Neural progenitor cell (in vitro differentiated cells): ENCODE measurements around the gene CACHD1. TPM values are rescaled to one million over a fixed set of nuclear protein-coding genes. Genes with fewer than 3 reads are reported as not detected.

Experiments
- DNase-seq: peaks from one replicate; pipeline ENCODE4 v3.0.0-alpha.2; 2016; ENCODE audit warnings: low spot score
- H2AFZ ChIP-seq: fragments of 200-600 bp; sonication (generic); replicated peaks from 2 replicates; pipeline ENCODE4 v1.6.1; 2016; ENCODE audit warnings: antibody characterized with exemption
- H3F3A ChIP-seq: fragments of 200-600 bp; sonication (generic); 2 replicates; pipeline ENCODE4 v1.6.1; 2016; ENCODE audit warnings: antibody characterized with exemption, low read depth
- H3K27ac ChIP-seq: fragments of 200-600 bp; sonication (generic); 2 replicates; pipeline ENCODE4 v1.5.1; 2016; ENCODE audit warnings: mild to moderate bottlenecking
- H3K27me3 ChIP-seq: fragments of 200-600 bp; sonication (generic); 2 replicates; pipeline ENCODE4 v1.6.1; 2016; ENCODE audit warnings: mild to moderate bottlenecking, moderate library complexity
- H3K36me3 ChIP-seq: fragments of 200-600 bp; sonication (generic); 2 replicates; pipeline ENCODE4 v1.5.1; 2016
- H3K4me1 ChIP-seq: fragments of 200-600 bp; sonication (generic); 2 replicates; pipeline ENCODE4 v1.6.1; 2016; ENCODE audit warnings: mixed run types
- H3K4me2 ChIP-seq: fragments of 200-600 bp; sonication (generic); 2 replicates; pipeline ENCODE4 v1.6.1; 2016
- H3K4me3 ChIP-seq: fragments of 200-600 bp; sonication (generic); 2 replicates; pipeline ENCODE4 v1.5.1; 2016
- H3K79me2 ChIP-seq: fragments of 200-600 bp; sonication (generic); 2 replicates; pipeline ENCODE4 v1.6.1; 2016; ENCODE audit warnings: low read depth
- H3K9ac ChIP-seq: fragments of 200-600 bp; sonication (generic); 2 replicates; pipeline ENCODE4 v1.6.1; 2016
- H3K9me3 ChIP-seq: fragments of 200-600 bp; sonication (generic); 2 replicates; pipeline ENCODE4 v1.5.1; 2016; ENCODE audit warnings: low read depth
- H4K20me1 ChIP-seq: fragments of 200-600 bp; sonication (generic); 2 replicates; pipeline ENCODE4 v1.6.1; 2016; ENCODE audit warnings: low read depth
- H3K27ac Mint-ChIP-seq: 3 replicates; pipeline ENCODE4 v1.8.0; 2021; ENCODE audit warnings: mixed read lengths
- H3K27me3 Mint-ChIP-seq: 2 replicates; pipeline ENCODE4 v1.8.0; 2022; ENCODE audit warnings: low read depth, mild to moderate bottlenecking, inconsistent platforms, moderate library complexity, mixed read lengths; ENCODE audit not compliant: insufficient read depth
- H3K36me3 Mint-ChIP-seq: 3 replicates; pipeline ENCODE4 v1.8.0; 2021; ENCODE audit warnings: mixed read lengths
- H3K4me1 Mint-ChIP-seq: 3 replicates; pipeline ENCODE4 v1.8.0; 2021; ENCODE audit warnings: mixed read lengths
- H3K4me3 Mint-ChIP-seq: 3 replicates; pipeline ENCODE4 v1.8.0; 2021; ENCODE audit warnings: mild to moderate bottlenecking, moderate library complexity, mixed read lengths
- H3K9me3 Mint-ChIP-seq: 3 replicates; pipeline ENCODE4 v1.8.0; 2020; ENCODE audit warnings: mixed read lengths
- CTCF ChIP-seq: fragments of 200-600 bp; sonication (generic); IDR thresholded peaks from 2 replicates; pipeline ENCODE4 v1.5.1; 2017; ENCODE audit warnings: antibody characterized with exemption, mild to moderate bottlenecking
- EZH2 ChIP-seq: fragments of 200-600 bp; sonication (generic); IDR thresholded peaks from 2 replicates; pipeline ENCODE4 v1.6.1; 2017; ENCODE audit warnings: antibody characterized with exemption, mild to moderate bottlenecking, moderate library complexity
- EZH2phosphoT487 ChIP-seq: fragments of 200-600 bp; sonication (generic); IDR thresholded peaks from 2 replicates; pipeline ENCODE4 v1.6.1; 2017; ENCODE audit warnings: antibody characterized with exemption
- total RNA-seq: library from RNA; depleted of rRNA; stranded (reverse); fragments of >200 nt; gene quantifications from 2 replicates; pipeline ENCODE4 v1.2.3, GENCODE V29; 2015; ENCODE audit warnings: low replicate concordance

The CACHD1 gene
- total RNA-seq, 1 donor from 2014 or later, result 61.0 TPM

DNA sequence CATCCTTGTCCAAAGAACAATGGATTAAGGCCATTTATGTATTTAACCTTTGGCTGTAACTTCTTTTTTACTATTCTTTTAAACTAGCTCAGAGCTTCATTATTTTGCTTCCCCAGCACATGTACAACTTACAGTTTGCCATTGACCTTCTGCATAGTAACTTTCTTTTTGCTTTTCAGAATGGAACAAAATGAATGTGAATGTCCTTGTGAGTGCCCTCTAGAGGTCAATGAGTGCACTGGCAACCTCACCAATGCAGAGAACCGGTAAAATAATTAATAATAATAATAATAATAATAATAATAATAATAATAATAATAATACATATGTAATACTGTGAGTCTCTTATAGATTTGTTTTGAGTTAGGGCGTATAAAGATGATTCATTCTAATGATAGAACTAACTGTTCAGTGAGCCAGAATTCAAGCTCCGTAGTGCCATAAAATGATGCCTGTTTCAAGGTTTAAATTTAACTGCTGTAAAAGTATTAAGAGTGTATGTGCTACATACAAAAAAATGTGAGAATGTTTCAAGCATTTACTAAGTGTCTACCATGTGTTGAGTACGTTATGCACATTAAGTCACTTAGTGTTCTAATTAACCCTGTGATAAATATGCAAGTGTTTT lies 205.9 kb downstream of the CACHD1 start:
- peaks cover 4% of the 10 kb centered on the region for H3K36me3 ChIP-seq
- H3K36me3 Mint-ChIP-seq, result peaks cover 64% of the 10 kb centered on the region

DNA sequence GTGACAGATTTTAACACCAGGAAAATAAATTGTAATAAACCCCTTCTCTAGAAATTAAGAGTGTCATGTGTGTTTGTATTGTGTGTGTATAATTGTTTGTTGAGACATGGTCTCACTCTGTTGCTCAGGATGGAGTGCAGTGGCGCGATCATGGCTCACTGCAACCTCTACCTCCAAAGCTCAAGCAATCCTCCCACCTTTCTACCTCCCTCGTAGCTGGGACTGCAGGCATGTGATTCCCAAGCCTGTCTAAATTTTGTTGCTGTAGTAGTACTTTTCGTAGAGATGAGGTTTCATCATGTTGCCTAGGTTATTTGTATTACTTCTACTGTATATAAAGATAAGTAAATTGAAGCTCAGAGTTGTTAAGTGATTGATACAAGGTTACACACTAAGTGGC lies 206.5 kb downstream of the CACHD1 start:
- no peaks in the 10 kb centered on the region for H3K27me3 Mint-ChIP-seq
- H3K36me3 ChIP-seq, result peaks cover 6% of the 10 kb centered on the region
- H3K27ac Mint-ChIP-seq, result no peak overlapping the region

More for the DNA sequence above, 205.9 kb downstream of the CACHD1 start:
- no peak overlapping the region for H3K4me2 ChIP-seq
- peaks cover 4% of the 10 kb centered on the region for H4K20me1 ChIP-seq
- TF ChIP-seq EZH2phosphoT487 (no peak), EZH2 (no peak), CTCF (peak; percentile 71)
- DNase-seq, result peak; percentile 19
- H3K9ac ChIP-seq, result no peak overlapping the region
- H3F3A ChIP-seq, result peaks cover 6% of the 10 kb centered on the region
- Mint-ChIP-seq H3K4me1 (peaks cover 19% of the 10 kb centered on the region), H3K27me3 (no peaks in the 10 kb centered on the region), H3K27ac (no peak overlapping the region), H3K9me3 (no peaks in the 10 kb centered on the region), H3K4me3 (no peak overlapping the region)
- H2AFZ ChIP-seq, result no peak overlapping the region
- no peaks in the 10 kb centered on the region for H3K4me1 ChIP-seq
- H3K4me3 ChIP-seq, result no peak overlapping the region
- H3K9me3 ChIP-seq, result no peaks in the 10 kb centered on the region
- no peak overlapping the region for H3K27ac ChIP-seq
- no peaks in the 10 kb centered on the region for H3K79me2 ChIP-seq
- H3K27me3 ChIP-seq, result no peaks in the 10 kb centered on the region

DNA sequence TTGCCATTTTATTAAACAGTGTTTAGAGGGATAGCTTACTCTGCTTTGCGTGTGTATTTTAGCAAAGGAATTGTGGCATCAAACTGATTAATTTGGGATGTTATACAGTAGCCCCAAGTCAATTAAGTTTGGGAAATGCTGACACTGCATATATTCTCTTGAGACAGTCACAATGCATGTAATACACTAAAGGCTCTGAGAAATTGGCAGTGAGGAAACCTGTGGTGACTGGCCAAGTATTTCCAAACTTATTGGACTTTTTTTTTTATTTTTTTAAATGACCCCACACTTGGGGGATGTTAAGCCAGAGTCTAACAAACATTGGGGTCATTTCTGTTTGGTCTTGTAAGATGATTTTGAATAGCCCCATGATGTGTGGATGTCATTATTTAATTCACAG lies 207.6 kb downstream of the CACHD1 start:
- Histone ChIP-seq H2AFZ (no peak overlapping the region), H3K79me2 (no peaks in the 10 kb centered on the region), H3K4me2 (no peak overlapping the region), H3K9ac (no peak overlapping the region), H3K4me3 (no peak overlapping the region), H3F3A (peaks cover 6% of the 10 kb centered on the region), H3K36me3 (peaks cover 10% of the 10 kb centered on the region), H4K20me1 (peaks cover 4% of the 10 kb centered on the region), H3K27me3 (no peaks in the 10 kb centered on the region), H3K4me1 (no peaks in the 10 kb centered on the region), H3K9me3 (no peaks in the 10 kb centered on the region), H3K27ac (no peak overlapping the region)
- no peak for DNase-seq
- H3K4me3 Mint-ChIP-seq, result no peak overlapping the region
- peaks cover 69% of the 10 kb centered on the region for H3K36me3 Mint-ChIP-seq
- no peak overlapping the region for H3K27ac Mint-ChIP-seq
- H3K9me3 Mint-ChIP-seq, result no peaks in the 10 kb centered on the region
- TF ChIP-seq EZH2phosphoT487, result no peak
- no peak for TF ChIP-seq EZH2
- no peak for TF ChIP-seq CTCF
- H3K27me3 Mint-ChIP-seq, result no peaks in the 10 kb centered on the region
- H3K4me1 Mint-ChIP-seq, result peaks cover 30% of the 10 kb centered on the region

More for the DNA sequence above, 206.5 kb downstream of the CACHD1 start:
- TF ChIP-seq EZH2, result no peak
- TF ChIP-seq EZH2phosphoT487, result no peak
- no peak for TF ChIP-seq CTCF
- H3K36me3 Mint-ChIP-seq, result peaks cover 67% of the 10 kb centered on the region
- Histone ChIP-seq H3F3A (peaks cover 6% of the 10 kb centered on the region), H3K9me3 (no peaks in the 10 kb centered on the region), H3K27me3 (no peaks in the 10 kb centered on the region), H3K4me1 (no peaks in the 10 kb centered on the region), H3K4me2 (no peak overlapping the region), H4K20me1 (peaks cover 4% of the 10 kb centered on the region), H3K79me2 (no peaks in the 10 kb centered on the region), H3K9ac (no peak overlapping the region), H3K4me3 (no peak overlapping the region), H2AFZ (no peak overlapping the region), H3K27ac (no peak overlapping the region)
- peaks cover 25% of the 10 kb centered on the region for H3K4me1 Mint-ChIP-seq
- no peaks in the 10 kb centered on the region for H3K9me3 Mint-ChIP-seq
- DNase-seq, result no peak
- no peak overlapping the region for H3K4me3 Mint-ChIP-seq
